Amygdala (tissue), 56 donors: ENCODE measurements around the gene IFNAR1.
A peak's percentile ranks its signal among the peaks of the same experiment; 100 is the strongest.

Source experiments
- DNase-seq, 56 donors: peaks; one replicate each; lab custom pipeline; 2025; lab: John Stamatoyannopoulos, UW

IFNAR1 gene

DNA sequence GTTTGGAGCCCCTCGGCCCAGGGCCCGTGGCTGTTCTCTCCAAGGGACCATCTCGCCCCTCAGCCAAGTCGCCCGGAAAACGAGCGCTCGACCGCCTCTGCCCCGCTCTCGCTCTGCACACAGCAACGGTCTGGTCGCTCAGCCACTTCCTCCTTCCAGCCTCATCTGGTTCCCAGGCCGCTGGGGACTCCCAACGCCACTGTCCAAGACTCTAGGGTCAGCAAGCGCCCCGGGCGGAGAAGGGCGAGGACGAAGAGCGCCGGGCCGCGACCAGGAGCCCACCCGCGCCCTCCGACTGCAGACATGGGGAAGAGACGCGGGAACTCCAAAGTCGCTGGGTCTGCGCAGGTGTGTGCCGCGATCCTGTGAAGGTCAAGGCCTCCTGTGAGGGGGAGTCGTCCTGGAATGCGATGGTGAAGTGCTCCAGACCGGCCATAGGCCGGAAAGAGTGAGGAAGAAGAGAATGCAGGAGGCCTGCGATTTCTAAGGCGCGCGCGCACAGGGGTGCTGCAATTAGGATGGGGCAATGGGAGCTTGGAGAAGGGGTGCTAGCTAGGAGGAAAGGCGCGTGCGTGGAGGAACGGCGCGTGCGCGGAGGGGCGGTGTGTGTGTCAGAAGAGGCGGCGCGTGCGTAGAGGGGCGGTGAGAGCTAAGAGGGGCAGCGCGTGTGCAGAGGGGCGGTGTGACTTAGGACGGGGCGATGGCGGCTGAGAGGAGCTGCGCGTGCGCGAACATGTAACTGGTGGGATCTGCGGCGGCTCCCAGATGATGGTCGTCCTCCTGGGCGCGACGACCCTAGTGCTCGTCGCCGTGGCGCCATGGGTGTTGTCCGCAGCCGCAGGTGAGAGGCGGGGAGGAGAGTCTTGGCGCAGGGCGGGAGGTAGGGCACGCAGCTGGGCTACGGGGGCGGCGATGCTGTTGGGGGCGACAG, at the start of gene IFNAR1:
Gene IFNAR1 (plus strand): TSS at position 680 of the 931 bp plus-strand sequence. CDS start 86 bp downstream, at position 766.
- DNase-seq = peak; percentile 58 to 99 (median 95)

DNA sequence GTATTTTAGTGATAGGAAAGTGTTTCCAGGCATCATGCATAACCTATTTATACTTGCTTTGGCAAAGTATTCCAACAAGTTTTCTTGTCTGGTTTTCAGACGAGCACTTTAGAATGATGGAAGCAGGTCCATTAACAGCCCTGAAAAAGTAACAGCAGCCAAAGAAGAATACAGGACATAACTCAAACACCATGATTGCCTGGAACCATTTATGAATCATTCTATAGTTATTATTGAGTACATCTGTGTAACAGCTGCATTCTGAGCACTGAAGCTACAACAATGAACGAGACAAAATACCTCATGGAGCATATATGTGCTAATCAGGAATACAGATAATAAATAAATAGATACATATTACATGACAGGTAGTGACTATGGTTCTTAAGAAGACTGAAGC, 46.0 kb upstream of the IFNAR1 start:
- no peak for DNase-seq

DNA sequence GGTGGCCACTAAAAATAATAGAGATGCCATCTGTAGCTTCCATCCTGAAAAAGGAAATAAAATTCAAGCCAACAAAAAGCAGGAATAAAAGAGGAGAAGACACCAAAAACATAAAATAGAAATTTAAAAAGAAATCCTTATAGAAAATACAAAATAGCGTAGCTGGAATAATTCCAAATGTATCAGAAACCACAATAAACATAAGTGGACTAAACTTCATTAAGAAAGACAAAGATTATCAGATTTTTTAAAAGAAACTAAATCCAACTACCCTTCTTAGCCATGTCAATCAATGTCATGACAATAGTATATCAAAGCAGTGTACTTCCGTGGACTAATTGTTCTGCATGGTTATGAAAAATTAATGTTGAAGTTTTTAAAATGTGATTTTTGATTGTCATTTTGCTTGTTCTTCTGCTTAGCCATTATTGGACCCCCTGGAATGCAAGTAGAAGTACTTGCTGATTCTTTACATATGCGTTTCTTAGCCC, 45.4 kb upstream of the IFNAR1 start:
- no peak for DNase-seq

DNA sequence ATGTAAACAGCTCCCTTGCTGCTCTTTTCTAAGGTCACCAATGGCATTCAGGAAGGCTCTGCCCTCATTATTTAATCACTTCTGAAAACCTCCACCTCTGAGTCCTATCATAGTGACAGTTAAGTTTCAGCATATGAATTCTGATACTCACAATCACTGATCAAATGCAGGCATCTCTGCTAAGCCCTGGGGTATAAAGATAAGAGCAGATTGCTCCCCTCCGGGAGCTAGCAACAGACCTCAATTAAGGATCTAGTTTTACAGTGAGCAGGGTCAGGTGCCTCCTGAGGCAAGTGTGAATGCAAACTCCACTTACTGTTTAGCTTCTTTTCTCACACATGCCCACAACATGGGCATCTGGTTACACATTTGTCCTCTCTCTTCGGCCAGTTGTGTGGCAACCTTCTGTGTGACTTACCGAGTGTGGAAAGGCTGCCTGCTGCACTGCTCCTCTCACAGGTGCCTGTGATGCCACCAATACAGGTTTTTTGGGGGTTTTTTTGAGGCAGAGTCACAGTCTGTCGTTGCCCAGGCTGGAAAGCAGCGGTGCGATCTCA, 43.6 kb upstream of the IFNAR1 start:
- no peak for DNase-seq

DNA sequence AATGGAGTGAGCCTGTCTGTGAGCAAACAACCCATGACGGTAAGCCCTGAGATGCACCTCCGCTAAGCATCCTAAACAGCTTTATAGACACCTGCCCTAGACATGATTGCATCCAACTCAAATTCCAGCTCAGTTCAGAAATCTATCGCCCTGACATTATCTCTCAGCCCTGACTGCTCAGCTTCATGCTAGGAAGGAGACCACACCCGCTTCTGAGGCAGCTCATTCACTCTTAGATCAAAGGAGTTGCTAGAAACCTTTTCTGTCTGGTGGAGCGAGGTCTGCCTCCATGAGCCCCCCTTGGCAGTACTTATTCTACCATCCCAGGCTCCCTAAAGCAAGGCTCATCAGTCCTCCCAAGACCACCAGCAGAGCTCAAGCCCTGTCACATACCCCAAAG, 41.6 kb upstream of the IFNAR1 start:
- no peak for DNase-seq

DNA sequence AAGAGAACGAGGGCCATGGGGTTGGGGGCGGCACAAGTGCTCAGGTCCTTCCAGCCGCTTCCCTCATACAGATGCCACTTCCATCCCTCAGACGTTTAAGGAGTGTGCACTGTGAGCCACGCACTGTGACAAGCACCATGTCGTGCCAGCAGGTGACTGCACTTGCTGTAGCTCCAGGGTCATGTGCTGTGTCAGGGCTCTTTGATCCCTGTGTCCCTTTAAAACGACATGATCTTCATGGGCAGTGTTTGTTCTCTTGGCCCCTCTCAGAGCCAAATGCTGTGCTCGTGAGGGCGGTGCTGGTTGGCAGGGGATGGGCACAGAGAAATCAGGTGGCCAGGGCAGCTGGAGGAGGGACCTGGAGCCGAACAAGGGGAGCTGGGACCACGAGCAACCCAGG, 38.7 kb upstream of the IFNAR1 start:
- DNase-seq = no peak

DNA sequence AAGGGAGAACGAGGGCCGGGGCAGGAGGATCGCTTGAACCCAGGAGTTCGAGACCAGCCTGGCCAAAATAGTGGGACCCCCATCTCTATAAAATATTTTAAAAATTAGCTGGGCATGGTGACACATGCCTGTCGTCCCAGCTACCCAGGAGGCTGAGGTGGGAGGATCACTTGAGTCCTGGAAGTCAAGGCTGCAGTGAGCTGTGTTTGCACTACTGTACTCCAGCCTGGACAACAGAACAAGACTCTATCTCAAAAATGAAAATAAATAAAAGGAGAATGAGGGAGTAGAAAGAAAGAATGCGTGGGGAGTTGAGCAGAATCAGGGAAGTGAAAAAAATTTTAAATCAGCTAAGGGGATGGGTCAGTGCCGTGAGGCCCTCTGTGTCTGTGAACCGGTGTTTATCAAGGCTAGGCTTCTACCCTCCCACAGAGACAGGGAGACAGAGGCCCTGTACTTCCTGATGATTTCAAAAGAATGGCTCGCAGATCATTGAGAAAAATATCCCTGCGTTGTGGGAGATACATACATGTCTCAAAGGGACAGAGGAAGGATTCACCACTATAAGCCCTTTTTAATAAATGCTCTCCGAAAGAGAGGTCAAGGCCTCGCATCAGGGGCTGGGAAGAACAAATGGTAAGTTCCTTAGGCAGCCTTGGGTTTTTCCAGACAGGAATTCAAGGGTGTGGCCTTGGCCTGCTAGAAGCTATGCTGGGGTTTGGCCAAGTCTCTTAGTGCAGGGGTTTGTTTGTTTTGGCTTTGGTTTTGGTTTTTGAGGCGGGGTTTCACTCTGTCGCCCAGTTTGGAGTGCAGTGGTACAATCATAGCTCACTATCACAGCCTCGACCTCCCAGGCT, 37.9 kb upstream of the IFNAR1 start:
- no peak for DNase-seq

DNA sequence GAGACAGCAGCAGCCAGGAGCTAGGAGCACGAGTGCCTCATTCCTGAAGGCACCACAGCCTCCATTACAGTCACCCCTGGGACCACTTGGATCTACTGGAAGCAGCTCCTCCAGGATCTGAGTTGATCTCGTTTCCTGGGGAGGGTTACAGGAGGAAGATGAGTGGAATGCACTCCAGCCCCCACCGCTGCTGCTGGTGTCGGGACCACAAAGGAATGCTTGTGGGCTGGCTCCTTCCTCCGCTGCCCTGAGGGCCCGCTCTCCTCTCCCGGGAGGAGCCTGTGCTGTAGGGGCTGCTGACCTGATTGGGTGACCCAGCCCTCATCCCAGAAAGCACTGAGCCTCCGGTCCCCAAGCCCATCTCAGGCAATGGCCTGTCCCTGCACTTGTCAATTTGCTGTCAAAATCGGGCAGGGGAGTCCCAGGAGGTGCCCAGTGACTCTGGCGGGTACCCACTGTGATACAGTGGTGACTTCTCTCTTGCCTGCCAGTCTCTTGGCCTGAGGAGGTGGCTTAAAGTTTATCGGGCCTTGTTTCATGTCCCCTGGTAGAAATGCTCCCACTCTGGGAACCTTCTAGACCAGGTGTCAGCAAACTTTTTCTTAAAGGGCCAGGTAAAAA, 35.5 kb upstream of the IFNAR1 start:
- no peak for DNase-seq

DNA sequence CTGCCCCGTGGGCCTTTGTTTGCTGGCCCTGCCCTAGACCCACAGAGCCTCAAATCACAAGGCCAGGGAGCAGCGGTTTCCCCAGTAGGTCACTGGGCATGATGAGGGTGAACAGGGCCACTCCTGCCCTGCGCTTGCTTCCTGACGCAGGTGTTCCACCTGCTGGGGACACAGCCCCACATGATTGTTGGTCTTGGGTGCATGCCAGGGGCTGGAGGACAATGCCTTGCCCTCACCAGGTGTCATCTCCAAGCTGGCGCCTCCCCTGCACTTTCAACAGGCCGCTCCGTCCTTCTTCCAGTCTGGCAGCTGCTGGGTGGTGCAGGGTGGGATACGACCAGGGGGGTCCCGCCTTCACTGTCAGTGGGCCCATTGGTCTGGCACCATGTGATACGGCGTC, 34.3 kb upstream of the IFNAR1 start:
- no peak for DNase-seq

DNA sequence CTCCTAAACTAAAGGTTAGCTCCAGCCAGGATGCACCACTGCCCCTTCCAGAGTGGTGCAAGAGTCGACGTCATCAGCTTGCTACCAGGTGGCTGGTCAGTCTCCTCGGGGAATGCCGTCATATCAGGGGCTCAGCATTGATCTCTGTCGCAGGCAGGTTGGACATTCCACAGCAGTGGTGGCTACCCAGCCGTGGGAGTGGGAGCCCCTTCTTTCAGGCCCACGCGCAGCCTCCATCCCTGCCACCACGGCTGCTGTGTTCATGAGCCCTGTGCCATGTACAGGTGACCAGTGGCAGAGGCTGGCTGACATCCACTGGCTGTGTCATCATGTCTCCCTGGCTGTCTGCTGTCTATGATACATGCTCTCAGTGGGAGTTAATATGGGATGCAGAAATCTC, 33.1 kb upstream of the IFNAR1 start:
- DNase-seq = no peak

DNA sequence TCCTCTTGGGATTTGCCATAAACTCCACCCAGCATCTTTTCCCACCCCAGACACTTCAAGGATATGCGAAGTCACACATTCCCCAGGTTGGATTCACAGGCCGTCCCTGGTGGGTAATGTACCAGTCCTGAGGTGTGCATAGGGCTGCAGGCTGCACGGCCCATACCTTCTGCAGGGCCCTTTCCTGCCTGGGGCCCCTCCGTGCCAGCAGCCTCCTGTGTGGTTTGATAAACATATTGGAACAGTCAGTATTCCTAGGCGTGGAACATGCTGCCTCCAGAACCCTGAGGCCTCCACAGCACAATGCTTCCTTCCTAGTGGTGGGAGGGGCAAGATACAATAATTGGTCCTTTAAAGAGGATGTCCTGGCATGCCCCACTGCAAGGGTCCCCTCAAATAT, 32.0 kb upstream of the IFNAR1 start:
- DNase-seq = no peak

DNA sequence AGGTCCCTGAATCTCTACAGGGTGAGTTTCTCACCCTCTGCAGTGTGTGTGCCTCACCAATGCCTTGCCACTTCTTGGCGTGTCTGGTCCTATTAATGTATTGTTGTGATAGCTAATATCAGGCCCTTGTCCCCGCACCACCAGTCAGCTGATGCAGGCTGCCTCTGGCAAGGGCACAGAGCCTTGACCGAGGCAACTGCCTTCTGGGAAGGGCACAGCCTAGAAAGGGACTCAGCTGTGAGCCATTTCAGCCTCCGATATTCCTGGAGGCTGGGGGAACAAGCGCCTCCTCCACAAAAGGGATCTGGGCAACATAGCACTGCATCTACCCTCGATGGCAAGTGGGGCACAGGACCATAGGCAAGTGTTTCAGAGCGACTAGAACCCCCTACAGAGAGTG, 31.6 kb upstream of the IFNAR1 start:
- DNase-seq = peak in 6 of 56 donors; percentile 4 to 18 (median 14)

DNA sequence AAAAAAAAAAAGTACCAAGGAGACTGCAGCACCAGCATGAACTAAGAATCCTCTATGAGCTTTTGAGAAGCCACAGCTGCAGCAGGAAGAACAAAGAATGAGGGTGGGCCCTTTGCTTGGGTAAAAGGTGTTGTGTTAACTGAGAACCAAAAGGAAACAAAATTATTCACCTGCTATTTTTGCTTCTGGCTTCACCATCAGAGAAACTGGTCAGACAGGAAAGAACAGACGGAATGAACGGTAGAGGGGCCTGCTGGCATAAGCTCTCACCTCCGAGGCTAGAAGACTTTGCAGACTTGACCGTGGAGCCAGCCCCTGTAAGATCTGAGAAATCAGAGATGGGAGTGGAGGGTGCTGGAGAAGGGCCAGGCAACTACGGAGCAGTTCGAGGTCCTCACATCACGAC, 31.0 kb upstream of the IFNAR1 start:
- DNase-seq = no peak

DNA sequence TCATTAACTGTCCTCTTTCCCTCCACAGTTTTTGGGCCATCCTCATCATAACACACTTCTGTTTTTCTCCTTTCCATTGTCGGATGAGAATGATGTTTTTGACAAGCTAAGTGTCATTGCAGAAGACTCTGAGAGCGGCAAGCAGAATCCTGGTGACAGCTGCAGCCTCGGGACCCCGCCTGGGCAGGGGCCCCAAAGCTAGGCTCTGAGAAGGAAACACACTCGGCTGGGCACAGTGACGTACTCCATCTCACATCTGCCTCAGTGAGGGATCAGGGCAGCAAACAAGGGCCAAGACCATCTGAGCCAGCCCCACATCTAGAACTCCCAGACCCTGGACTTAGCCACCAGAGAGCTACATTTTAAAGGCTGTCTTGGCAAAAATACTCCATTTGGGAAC, 28.6 kb upstream of the IFNAR1 start:
- no peak for DNase-seq

DNA sequence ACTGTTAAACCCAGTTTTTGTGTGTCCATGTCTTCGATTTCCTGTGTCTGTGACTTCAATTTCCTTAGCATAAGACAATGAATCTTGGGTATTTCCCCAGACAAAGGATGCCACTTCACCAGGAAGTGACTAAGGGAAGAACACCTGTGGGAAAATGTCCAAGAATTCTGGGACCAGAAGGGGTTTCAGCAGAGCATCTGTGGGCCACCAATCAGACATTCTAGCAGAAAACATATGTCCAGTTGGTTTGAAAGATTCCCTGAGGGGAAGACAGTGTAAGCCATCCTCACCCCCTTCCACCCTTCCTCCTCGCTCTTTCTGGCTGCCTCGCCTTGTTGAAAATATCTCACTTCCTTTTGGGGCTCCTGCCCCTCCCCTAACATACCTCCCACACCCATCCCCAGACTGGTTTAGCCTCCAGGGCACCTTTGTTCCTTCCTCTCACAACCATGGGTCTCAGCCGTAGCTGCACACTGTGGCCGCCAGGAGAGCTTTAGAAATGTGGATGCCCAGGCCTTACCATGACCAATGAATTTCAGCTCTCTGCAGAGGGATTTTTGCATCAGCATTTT, 25.5 kb upstream of the IFNAR1 start:
- no peak for DNase-seq

DNA sequence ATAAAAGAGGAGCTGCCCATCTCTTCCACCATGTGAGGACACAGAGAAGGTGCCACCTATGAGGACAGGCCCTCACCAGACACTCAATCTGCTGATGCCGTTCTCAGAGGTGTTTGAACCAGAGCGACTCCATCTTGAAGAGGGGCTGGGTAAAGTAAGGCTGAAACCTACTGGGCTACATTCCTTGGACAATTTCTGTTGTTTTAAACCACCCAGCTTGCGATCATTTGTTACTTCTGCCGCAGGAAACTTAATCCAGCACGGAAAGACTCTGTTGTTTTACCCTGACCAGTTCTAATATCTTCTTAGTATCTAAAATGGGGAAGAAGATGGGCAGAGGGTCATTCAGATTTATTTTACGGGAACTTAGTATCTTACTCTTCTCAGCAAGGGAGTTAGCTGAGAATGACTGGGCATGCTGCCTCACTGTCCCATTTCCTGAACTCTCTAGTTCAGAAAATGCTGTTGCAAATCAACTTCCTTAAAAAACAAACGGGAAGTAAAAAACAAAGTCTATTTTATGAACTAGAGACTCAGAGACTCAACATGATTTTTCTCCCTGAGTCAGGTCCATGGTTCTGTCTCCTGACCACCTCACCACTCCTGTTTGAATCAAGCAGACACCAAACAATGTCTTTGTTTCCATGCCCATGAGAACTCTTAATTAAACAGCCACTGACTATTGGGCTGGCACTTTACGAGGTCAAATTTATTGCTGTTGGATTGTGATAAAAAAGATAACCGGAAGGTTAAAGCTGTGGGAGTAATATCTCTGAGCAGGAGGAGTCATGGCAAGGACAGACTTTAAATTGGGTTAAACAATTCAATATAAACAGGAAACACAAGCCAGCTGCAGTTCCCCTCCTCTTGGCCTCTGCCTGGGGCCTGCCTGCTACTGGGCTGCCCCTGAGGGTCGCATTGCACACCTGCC, 23.8 kb upstream of the IFNAR1 start:
- peak in 4 of 56 donors; percentile 3 to 17 (median 12) for DNase-seq

DNA sequence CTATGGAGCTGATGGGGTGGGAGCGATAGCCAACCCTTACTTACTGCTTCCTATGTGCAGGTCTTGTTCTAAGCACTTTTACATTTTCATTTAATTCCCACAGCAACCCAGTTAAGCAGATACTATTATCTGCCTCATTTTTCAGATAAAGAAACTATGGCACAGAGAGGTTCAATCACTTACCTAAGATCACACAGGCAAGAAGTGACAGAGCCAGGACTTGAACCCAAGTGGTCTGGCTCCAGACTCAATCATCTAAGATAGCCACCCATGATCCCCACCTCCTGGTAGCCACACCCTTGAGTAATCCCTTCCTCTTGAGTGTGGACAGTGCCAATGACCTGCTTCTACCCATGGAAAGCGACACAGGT, 23.2 kb upstream of the IFNAR1 start:
- no peak for DNase-seq

DNA sequence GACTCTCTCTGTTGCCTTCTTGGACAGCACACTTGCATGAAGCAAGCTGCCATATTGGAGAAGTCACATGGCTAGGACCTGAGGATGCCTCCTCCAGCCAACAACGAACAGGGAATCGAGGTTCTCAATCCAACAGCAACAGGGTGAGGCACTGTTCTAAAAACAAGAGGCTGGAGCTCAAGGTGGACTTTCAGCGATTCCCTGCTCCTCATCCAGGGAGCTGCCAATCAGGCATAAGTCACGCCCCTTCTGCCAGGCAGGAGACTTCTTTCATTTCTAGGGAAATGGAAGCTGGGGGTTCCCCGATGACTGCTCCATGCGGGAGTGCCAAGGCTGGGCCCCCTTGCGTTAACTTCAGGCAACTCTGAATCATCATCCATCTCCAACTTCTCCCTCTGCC, 22.7 kb upstream of the IFNAR1 start:
- no peak for DNase-seq

DNA sequence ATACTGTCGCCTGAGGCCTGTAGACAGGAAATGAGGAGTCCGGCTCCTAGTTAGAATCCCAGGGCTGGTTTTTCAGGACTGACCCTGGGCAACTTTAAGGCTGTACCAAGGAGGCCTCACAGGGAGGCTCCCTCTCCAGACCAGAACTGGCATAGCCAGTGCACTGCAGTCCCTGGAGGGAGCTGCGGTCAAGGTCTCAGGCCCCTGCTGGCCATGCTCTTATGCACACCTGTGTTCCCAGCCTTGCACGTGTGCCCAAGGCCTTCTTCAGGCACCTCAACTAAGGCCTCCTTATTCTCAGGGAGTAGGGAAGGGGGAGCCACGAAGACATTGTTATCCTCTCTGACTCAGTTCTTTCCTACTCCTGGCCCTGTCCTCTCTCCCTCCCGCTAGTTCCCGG, 22.0 kb upstream of the IFNAR1 start:
- DNase-seq = no peak
